A549 (cell line): Measurements from ENCODE around the gene GNE.

Source experiments
- CEBPB ChIP-seq, 2 experiments: fragments of >200 bp in 1 of 2; sonication (Bioruptor Twin) in 1 of 2; formaldehyde crosslinking in 1 of 2; IDR thresholded peaks; 2 replicates each; pipeline ENCODE4 v1.6.1; 2012 to 2016
- EHMT2 ChIP-seq: fragments of 200-600 bp; sonication (generic); IDR thresholded peaks from 2 replicates; pipeline ENCODE4 v1.6.1; 2016; ENCODE audit warnings: antibody characterized with exemption, low read depth, mild to moderate bottlenecking, moderate library complexity
- EP300 ChIP-seq, 2 experiments: fragments of >200 bp; sonication (Bioruptor Twin); formaldehyde crosslinking; IDR thresholded peaks; 2 replicates in 1 of 2; 3 replicates in 1 of 2; pipeline ENCODE4 v1.6.1; 2016 to 2017
- FOSL2 ChIP-seq, 2 experiments: fragments of 450-650 bp in 1 of 2; fragments of >200 bp in 1 of 2; sonication (Bioruptor Twin) in 1 of 2; formaldehyde crosslinking; IDR thresholded peaks; 2 replicates each; pipeline versions ENCODE4 v1.5.0 to v1.6.1; 2016 to 2020; ENCODE audit warnings: mild to moderate bottlenecking in 1 of 2, moderate library complexity in 1 of 2
- KDM5A ChIP-seq: fragments of 200-600 bp; sonication (generic); IDR thresholded peaks from 2 replicates; pipeline ENCODE4 v1.6.1; 2016; ENCODE audit warnings: antibody characterized with exemption, mild to moderate bottlenecking
- POLR2A ChIP-seq: IDR thresholded peaks from 2 replicates; pipeline ENCODE4 v1.6.1; 2012; ENCODE audit warnings: mild to moderate bottlenecking, low read length
- POLR2AphosphoS2 ChIP-seq: conservative IDR thresholded peaks from 2 replicates; pipeline ENCODE4 v1.6.1; 2012; ENCODE audit warnings: low read length, improper control_type of control experiment, inconsistent platforms
- TF ChIP-seq, protein P1 (sequence below): fragments of >200 bp; sonication (Bioruptor Twin); formaldehyde crosslinking; IDR thresholded peaks from 3 replicates; pipeline ENCODE4 v1.5.1; 2016

DNA sequence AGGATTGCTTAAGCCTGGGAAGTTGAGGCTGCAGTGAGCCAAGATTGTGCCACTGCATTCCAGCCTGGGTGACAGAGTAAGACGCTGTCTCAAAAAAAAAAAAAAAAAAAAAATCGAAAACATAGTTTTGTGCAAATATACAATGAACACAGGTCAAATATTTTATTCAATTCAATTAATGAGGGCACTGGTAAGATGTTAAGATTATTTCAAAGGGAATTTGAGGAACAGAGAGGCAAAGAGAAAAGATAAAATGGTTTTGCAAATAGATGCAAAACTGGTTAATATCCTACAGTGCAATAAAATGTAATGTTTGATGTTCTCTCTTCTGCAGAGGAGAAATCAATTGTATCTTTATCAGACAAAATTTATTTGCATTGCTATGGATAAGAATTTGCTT lies 39.5 kb upstream of the GNE start:
- TF ChIP-seq, protein P1, sequence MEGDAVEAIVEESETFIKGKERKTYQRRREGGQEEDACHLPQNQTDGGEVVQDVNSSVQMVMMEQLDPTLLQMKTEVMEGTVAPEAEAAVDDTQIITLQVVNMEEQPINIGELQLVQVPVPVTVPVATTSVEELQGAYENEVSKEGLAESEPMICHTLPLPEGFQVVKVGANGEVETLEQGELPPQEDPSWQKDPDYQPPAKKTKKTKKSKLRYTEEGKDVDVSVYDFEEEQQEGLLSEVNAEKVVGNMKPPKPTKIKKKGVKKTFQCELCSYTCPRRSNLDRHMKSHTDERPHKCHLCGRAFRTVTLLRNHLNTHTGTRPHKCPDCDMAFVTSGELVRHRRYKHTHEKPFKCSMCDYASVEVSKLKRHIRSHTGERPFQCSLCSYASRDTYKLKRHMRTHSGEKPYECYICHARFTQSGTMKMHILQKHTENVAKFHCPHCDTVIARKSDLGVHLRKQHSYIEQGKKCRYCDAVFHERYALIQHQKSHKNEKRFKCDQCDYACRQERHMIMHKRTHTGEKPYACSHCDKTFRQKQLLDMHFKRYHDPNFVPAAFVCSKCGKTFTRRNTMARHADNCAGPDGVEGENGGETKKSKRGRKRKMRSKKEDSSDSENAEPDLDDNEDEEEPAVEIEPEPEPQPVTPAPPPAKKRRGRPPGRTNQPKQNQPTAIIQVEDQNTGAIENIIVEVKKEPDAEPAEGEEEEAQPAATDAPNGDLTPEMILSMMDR, result no peak
- TF ChIP-seq EP300 (IDR thresholded peaks at IDR 0.05) (no peak), CEBPB (IDR thresholded peaks at IDR 0.05) (no peak), POLR2A (no peak), POLR2AphosphoS2 (no peak), EHMT2 (no peak), KDM5A (no peak), FOSL2 (IDR thresholded peaks at IDR 0.05) (no peak), FOSL2 (CRISPR knock-in tag; IDR thresholded peaks at IDR 0.05) (no peak)
